ENCODE data around the gene PRR14.

PRR14 gene

GRCh38 chr16:30654856-30655255, 4.1 kb downstream of the PRR14 start:
- H3K27ac ChIP-seq = no peak overlapping the region
- H3K4me1 ChIP-seq (ENCODE audit: control insufficient read depth in 1 of 2, insufficient read depth in 1 of 2, low read depth in 1 of 2, low read length in 1 of 2) = peaks cover 24 to 28% of the 10 kb centered on the region in 2 experiments
- H3K27me3 ChIP-seq = no peaks in the 10 kb centered on the region
- no peak overlapping the region for H3K4me3 ChIP-seq (ENCODE audit: low read depth in 1 of 2, low read length in 1 of 2)
- TF ChIP-seq CTCF (IDR thresholded peaks at IDR 0.05) = no peak
- peaks cover 54% of the 10 kb centered on the region for H3K36me3 ChIP-seq
- H3K9me3 ChIP-seq = no peaks in the 10 kb centered on the region

- Histone ChIP-seq H3K4me3 (ENCODE audit: low read depth in 1 of 2, low read length in 1 of 2) (no peak overlapping the region), H3K36me3 (peaks cover 61% of the 10 kb centered on the region), H3K27me3 (no peaks in the 10 kb centered on the region), H3K9me3 (no peaks in the 10 kb centered on the region), H3K4me1 (ENCODE audit: control insufficient read depth in 1 of 2, insufficient read depth in 1 of 2, low read depth in 1 of 2, low read length in 1 of 2) (peaks cover 29 to 34% of the 10 kb centered on the region in 2 experiments), H3K27ac (peak overlapping the region; percentile 97)
- no peak for TF ChIP-seq CTCF (IDR thresholded peaks at IDR 0.05)
These were observed 5.1 kb downstream of the PRR14 start for GRCh38 chr16:30655815-30656347.

GRCh38 chr16:30656388-30656787, 5.6 kb downstream of the PRR14 start:
- no peak for TF ChIP-seq CTCF (IDR thresholded peaks at IDR 0.05)
- Histone ChIP-seq H3K27ac (peak overlapping the region; percentile 97), H3K9me3 (no peaks in the 10 kb centered on the region), H3K4me1 (ENCODE audit: control insufficient read depth in 1 of 2, insufficient read depth in 1 of 2, low read depth in 1 of 2, low read length in 1 of 2) (peaks cover 34 to 39% of the 10 kb centered on the region in 2 experiments), H3K4me3 (ENCODE audit: low read depth in 1 of 2, low read length in 1 of 2) (no peak overlapping the region), H3K27me3 (no peaks in the 10 kb centered on the region), H3K36me3 (peaks cover 66% of the 10 kb centered on the region)

- H3K4me1 ChIP-seq (ENCODE audit: control insufficient read depth in 1 of 2, insufficient read depth in 1 of 2, low read depth in 1 of 2, low read length in 1 of 2) = peaks cover 34 to 41% of the 10 kb centered on the region in 2 experiments
- no peaks in the 10 kb centered on the region for H3K9me3 ChIP-seq
- H3K27me3 ChIP-seq = no peaks in the 10 kb centered on the region
- H3K4me3 ChIP-seq (ENCODE audit: low read depth in 1 of 2, low read length in 1 of 2) = peak overlapping the region; percentile 70 to 97
- no peak for TF ChIP-seq CTCF (IDR thresholded peaks at IDR 0.05)
- H3K36me3 ChIP-seq = peaks cover 73% of the 10 kb centered on the region
- H3K27ac ChIP-seq = peak overlapping the region; percentile 97
These were observed 6.5 kb downstream of the PRR14 start for GRCh38 chr16:30656974-30657865.

- TF ChIP-seq CTCF (IDR thresholded peaks at IDR 0.05) = peak; percentile 99
- H3K36me3 ChIP-seq = peaks cover 73% of the 10 kb centered on the region
- H3K27ac ChIP-seq = peak within 1 kb of the TSS; percentile 97
- no peaks in the 10 kb centered on the region for H3K27me3 ChIP-seq
- H3K4me3 ChIP-seq (ENCODE audit: low read depth in 1 of 2, low read length in 1 of 2) = peak within 1 kb of the TSS; percentile 90 to 97
- no peaks in the 10 kb centered on the region for H3K9me3 ChIP-seq
- peaks cover 41 to 44% of the 10 kb centered on the region in 2 experiments for H3K4me1 ChIP-seq (ENCODE audit: control insufficient read depth in 1 of 2, insufficient read depth in 1 of 2, low read depth in 1 of 2, low read length in 1 of 2)
These were observed 7.3 kb downstream of the PRR14 start, which contains the start of gene FBRS for GRCh38 chr16:30657866-30658730. Gene FBRS, plus strand, starts transcription at chr16:30658431. Its CDS starts 1,088 bp downstream, at chr16:30659519.
